Endothelial cell (in vitro differentiated cells): ENCODE data around the gene IGSF9. TPM values are rescaled to one million over a fixed set of nuclear protein-coding genes. Genes with fewer than 3 reads are reported as not detected.

ENCODE experiments used
- DNase-seq: peaks from one replicate; pipeline ENCODE4 v3.0.0; 2021; ENCODE audit warnings: low spot score
- H3K27ac Mint-ChIP-seq: one replicate; pipeline ENCODE4 v1.8.0; 2021; ENCODE audit warnings: mixed read lengths, inconsistent platforms; ENCODE audit not compliant: unreplicated experiment
- H3K27me3 Mint-ChIP-seq: one replicate; pipeline ENCODE4 v1.8.0; 2021; ENCODE audit warnings: mild to moderate bottlenecking, moderate library complexity, mixed read lengths, inconsistent platforms; ENCODE audit not compliant: unreplicated experiment
- H3K36me3 Mint-ChIP-seq: one replicate; pipeline ENCODE4 v1.8.0; 2021; ENCODE audit warnings: mild to moderate bottlenecking, low read depth, mixed read lengths, inconsistent platforms; ENCODE audit not compliant: unreplicated experiment
- H3K4me1 Mint-ChIP-seq: one replicate; pipeline ENCODE4 v1.8.0; 2021; ENCODE audit warnings: mild to moderate bottlenecking, mixed read lengths, inconsistent platforms; ENCODE audit not compliant: unreplicated experiment
- H3K4me3 Mint-ChIP-seq: one replicate; pipeline ENCODE4 v1.8.0; 2021; ENCODE audit warnings: mild to moderate bottlenecking, mixed read lengths, inconsistent platforms; ENCODE audit not compliant: unreplicated experiment
- H3K9me3 Mint-ChIP-seq: one replicate; pipeline ENCODE4 v1.8.0; 2021; ENCODE audit warnings: mixed read lengths, inconsistent platforms; ENCODE audit not compliant: unreplicated experiment
- CTCF ChIP-seq: fragments of 200-600 bp; sonication (generic); IDR thresholded peaks from one replicate; pipeline ENCODE4 v1.5.0; 2021; ENCODE audit warnings: antibody characterized with exemption; ENCODE audit not compliant: unreplicated experiment
- total RNA-seq: library from RNA; stranded (reverse); fragmentation: NEBNext Ultra II Directional; extraction: Animal tissue kit (Norgen Biotek cat#: 25700); gene quantifications from one replicate; pipeline ENCODE4 v1.2.1, GENCODE V29; 2021; ENCODE audit not compliant: unreplicated experiment

Gene IGSF9
- total RNA-seq, 1 donor from 2014 or later, result 2.2 TPM

- no peak overlapping the region for H3K27ac Mint-ChIP-seq
- H3K27me3 Mint-ChIP-seq, result peaks cover 14% of the 10 kb centered on the region
- peaks cover 7% of the 10 kb centered on the region for H3K4me1 Mint-ChIP-seq
- DNase-seq, result no peak
- no peak overlapping the region for H3K4me3 Mint-ChIP-seq
- TF ChIP-seq CTCF, result no peak
- H3K9me3 Mint-ChIP-seq, result no peaks in the 10 kb centered on the region
- no peaks in the 10 kb centered on the region for H3K36me3 Mint-ChIP-seq
Measured at GRCh38 chr1:159943908-159944622, 1.3 kb downstream of the IGSF9 start.

- no peak for DNase-seq
- Mint-ChIP-seq H3K36me3 (no peaks in the 10 kb centered on the region), H3K4me3 (no peak overlapping the region), H3K27ac (no peak overlapping the region), H3K4me1 (peaks cover 7% of the 10 kb centered on the region), H3K9me3 (no peaks in the 10 kb centered on the region), H3K27me3 (peaks cover 14% of the 10 kb centered on the region)
- no peak for TF ChIP-seq CTCF
Measured at GRCh38 chr1:159943278-159943640, 2.2 kb downstream of the IGSF9 start.

DNA sequence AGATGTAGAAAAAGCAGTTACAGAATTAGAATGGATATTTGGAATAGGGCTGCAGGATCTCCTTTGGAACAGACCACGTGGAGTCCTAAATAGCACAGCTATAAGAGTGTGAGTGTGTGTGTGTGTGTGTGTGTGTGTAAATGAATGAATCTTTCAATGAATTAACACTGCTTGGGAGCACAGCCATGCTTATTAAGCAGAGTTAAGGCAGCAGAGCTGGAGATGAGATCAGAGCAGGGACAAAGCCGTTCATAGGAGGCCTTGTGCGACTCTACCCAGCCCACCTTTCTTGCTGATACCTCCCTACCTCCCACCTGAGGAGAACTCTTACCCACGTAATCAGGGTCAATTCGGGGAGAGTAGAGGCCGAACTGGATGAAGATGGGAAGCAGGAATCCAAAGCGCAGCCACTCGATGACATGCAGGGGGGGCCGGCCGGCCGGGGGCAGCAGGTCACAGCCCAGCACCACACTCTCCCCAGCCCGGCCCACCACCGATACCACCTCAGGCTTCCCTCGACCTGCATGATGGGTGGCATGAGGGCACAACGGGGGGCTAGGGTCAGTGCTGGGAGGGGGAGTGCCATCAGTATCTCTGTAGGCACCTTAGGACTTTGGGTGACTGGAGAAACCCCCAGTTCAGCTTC lies 2.7 kb downstream of the IGSF9 start:
- peaks cover 7% of the 10 kb centered on the region for H3K4me1 Mint-ChIP-seq
- no peak for DNase-seq
- H3K36me3 Mint-ChIP-seq, result no peaks in the 10 kb centered on the region
- no peak for TF ChIP-seq CTCF
- H3K9me3 Mint-ChIP-seq, result no peaks in the 10 kb centered on the region
- no peak overlapping the region for H3K4me3 Mint-ChIP-seq
- peaks cover 14% of the 10 kb centered on the region for H3K27me3 Mint-ChIP-seq
- peak overlapping the region; percentile 45 for H3K27ac Mint-ChIP-seq

DNA sequence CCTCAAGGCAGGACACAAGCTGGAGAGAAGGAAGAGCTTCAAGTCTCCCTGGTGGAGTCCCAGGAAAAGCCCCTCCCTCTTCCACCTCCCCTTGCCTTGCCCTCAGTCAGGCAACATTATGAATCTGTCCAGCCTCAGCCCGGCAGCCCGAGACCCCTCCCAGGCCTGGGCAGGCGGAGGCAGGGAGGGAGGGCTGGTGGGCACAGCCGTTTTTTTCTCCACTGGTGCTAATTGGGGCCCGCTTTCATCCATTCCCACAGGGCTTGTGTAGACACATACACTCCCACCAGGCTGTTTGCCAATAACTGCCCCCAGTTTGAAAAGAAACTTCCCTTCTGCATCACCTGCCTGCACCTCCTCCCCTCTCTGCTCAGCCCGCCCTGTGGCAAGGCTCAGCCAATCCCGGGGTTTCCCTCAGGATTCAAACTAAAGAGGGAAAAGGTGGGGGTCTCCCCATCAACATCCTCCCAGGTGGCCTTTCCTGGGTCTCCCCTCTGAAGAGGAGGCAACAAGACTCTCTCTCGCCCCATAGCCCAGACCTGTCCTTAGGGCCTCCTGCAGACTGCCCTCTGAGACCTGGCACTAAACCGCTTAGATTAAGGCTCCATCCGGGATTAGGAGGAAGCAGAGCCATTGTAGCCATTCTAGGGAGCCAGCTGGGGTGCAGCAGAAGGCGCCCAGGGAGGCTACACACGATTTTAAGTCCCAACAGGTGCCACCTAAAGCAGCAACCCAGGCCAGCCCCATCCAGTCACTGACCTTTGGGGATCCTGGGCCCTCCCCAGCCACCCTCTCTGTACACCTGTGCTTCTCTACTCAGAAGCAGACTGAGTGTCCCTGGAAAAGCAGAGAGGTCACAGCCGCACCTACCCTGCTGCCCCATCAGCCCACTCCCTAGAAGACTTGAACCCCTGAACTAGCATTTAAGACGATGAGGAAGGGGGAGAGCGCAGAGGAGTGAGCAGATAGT lies 3.5 kb downstream of the IGSF9 start:
- no peak overlapping the region for H3K4me3 Mint-ChIP-seq
- H3K27ac Mint-ChIP-seq, result peak overlapping the region; percentile 45
- no peak for DNase-seq

More for the DNA sequence above, 3.5 kb downstream of the IGSF9 start:
- Mint-ChIP-seq H3K4me1 (peaks cover 7% of the 10 kb centered on the region), H3K36me3 (no peaks in the 10 kb centered on the region), H3K9me3 (no peaks in the 10 kb centered on the region), H3K27me3 (peaks cover 16% of the 10 kb centered on the region)
- TF ChIP-seq CTCF, result no peak
